Measurements from ENCODE around the gene ELOVL1.
"Not testable (repeated sequence)": the region's sequence is repeated elsewhere in the genome, so short reads cannot be mapped to it uniquely, and the experiment has no call there.

Gene ELOVL1

DNA sequence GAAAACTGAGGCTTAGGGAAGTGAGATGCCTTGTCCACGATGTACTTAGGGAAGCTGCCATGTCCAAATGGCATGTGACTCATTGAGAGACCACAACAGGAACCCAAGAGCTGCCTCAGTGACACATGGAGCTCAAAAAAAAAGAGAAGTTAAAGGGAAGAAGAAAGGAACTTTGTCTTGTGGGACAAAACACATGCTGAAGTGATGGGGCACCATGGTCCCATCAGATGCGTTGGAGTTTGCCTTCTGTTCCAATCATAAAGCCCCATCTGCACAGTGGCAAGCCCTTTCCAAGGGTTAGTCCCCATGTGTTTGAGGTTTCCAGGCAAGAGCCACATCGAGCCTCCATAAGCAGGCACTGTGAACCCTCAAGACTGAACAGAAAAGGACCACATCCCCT, 13.8 kb upstream of the ELOVL1 start:
- no peak for DNase-seq (ENCODE audit: low spot score)

DNA sequence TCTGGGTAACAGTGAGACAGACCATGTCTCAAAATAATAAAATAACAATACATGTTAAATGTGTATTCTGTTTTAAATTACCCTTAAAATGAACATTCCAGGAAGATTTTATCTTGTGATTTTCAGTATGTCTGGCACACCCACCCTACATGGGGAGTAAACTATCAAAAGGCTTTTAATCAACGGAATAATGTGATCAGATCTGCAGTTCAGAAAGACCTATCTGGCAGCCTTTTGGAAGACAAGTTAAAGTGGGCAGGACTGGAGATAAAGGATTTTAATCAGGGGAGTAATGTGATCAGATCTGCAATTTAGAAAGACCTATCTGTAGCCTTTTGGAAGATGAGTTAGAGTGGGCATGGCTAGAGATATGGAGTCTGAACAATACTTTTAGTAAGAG, 11.7 kb upstream of the ELOVL1 start:
- no peak for DNase-seq (ENCODE audit: low spot score)

DNA sequence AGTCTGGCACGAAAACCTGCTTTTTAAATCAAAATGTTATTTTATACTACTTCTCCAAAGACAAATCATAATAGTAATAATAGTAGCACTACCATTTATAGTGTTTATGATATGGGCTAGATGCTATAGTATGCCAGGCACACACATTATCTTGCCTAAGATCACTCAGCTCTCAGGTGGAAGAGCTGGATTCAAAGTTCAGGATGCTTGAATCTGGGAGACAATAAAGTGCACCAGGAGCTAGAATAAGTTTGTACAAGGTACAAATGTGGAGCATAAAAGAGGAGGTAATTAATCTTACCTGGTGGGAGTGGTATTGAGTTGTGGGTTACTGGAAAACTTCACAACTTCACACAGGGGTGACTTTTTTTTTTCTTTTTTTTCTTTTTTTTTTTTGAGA, 10.0 kb upstream of the ELOVL1 start:
- DNase-seq (ENCODE audit: low spot score), result no peak

DNA sequence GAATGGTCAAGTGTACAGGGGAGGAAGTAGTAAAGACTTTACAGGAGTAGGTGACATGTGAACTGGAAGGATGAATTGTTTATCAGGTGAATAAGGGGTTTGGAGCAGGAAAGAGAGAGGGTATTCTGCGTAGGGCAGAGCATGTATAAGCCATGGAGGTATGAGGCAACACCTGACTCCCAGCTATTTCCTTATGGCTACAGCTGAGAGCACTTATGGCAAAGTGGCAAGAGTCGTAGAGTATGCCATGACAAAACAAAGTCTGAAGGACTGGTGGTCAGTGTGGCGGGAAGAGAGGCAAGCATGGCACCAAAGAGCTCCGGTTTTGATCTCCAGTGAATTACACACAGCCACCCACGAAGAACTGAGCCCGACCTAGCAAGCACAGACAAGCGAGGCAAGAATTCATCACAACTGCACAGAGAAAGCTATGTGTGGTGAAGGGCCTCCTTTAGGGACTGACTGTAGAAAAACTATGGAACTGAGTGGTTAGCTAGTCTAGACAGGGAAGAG, 9.0 kb upstream of the ELOVL1 start:
- no peak for DNase-seq (ENCODE audit: low spot score)

DNA sequence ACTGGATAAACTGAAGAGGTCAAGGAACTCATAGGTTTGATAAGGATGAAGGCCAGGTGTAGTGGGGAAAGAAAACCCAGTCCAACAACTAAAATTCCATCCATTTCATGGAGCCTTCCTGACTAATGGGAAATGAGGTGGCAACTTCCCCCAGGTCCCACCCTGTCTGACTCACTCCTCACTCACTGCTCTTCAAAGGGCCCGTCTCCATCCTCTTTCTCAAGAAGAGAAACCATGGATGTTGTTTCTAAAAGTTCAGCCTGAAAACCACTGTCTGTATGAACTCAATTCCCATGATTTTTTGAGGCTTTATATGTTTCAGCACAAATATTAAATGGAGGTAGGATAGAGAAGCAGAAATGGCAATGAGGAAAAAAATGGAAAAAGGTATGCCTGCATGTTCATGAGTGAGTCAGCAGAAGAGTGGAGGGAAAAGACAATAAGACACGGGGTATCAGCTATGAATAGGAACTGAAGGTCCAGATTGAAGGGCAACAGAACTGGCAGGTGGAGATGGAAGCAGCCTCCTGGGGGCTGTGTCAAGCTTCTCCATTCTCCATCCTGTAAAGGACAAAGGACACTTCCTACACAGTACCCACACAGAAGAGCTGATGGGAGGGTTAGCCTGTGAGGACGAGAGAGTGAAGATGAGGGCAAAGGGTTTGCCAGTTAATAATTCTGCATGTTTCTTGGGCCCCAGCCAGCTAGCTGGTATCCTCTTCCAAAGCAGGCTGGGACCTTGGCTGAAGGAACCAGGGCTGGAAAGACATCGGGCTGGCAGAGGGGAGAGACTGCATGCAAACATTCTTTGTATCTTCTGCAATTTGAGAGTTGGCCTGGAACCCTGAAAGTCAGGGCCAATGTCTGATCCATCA, 5.5 kb upstream of the ELOVL1 start:
- DNase-seq (ENCODE audit: low spot score), result peak; percentile 57

DNA sequence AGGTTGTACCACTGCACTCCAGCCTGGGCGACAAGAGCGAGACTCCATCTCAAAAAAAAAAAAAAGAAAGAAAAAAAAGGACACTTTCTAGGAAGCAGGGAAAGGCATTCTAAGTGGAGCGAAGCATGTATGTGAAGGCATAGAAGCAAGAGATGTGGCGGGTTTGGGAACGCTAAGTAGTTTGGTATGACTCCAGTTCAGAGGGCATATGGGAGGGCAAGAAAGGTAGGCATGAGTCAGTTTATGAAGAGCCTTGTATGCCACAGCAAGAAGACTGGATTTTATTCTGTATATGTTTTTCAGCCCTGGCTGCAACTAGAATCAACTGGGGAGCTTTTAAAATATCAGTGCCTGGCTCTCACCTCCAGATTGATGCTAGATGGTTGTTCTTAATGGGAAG, 4.4 kb upstream of the ELOVL1 start:
- DNase-seq (ENCODE audit: low spot score), result no peak

DNA sequence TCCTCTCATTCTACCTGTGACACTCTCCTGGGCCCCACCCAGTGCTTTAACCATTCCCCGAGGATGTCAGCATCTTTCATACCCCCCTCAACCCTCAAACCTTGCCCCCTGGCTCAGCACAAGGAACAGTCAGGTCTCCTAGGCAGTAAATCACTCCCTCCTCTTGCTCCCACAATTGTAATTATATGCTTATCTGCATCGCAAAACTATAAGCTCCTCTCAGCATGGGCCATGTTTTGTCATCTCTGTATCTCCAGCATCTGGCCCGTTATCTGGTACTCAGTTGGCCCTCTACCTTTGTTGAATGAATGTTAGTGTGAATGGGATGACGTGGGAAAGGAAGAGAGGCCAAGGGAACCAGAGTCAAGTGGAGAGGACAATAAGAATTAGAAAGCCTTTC, 2.8 kb upstream of the ELOVL1 start:
- DNase-seq (ENCODE audit: low spot score), result no peak

DNA sequence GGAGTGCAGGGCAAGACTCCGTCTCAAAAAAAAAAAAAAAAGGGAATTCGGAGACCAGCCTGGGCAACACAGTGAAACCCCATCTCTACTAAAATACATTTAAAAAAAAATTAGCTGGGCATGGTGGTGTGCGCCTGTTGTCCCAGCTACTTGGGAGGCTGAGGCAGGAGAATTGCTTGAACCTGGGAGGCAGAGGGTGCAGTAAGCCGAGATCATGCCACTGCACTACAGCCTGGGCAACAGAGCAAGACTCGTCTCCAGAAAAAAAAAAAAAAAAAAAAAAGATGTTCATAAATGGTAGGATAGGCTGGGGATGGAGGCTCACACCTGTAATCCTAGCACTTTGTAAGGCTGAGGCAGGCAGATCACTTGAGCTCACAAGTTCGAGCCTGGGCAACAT, 2.0 kb upstream of the ELOVL1 start:
- not testable (repeated sequence) for DNase-seq (ENCODE audit: low spot score)

DNA sequence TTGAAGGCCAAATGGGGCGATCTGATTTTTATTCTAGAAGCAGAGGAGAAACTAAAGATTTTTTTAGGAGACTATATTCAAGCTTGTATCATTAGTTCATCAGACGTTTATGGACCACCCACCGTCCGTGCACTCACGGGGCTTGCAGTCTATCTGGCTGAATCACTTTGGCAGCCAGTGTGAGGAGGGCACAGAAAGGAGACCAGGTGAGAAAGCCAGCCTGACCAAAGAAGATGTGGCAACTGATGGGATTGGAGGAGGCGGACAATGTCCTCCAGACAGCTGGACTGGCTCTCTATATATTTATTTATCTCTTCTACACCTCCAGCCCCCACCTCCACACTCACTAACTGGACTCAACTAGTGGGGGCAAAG, 822 bp upstream of the ELOVL1 start:
- no peak for DNase-seq (ENCODE audit: low spot score)

DNA sequence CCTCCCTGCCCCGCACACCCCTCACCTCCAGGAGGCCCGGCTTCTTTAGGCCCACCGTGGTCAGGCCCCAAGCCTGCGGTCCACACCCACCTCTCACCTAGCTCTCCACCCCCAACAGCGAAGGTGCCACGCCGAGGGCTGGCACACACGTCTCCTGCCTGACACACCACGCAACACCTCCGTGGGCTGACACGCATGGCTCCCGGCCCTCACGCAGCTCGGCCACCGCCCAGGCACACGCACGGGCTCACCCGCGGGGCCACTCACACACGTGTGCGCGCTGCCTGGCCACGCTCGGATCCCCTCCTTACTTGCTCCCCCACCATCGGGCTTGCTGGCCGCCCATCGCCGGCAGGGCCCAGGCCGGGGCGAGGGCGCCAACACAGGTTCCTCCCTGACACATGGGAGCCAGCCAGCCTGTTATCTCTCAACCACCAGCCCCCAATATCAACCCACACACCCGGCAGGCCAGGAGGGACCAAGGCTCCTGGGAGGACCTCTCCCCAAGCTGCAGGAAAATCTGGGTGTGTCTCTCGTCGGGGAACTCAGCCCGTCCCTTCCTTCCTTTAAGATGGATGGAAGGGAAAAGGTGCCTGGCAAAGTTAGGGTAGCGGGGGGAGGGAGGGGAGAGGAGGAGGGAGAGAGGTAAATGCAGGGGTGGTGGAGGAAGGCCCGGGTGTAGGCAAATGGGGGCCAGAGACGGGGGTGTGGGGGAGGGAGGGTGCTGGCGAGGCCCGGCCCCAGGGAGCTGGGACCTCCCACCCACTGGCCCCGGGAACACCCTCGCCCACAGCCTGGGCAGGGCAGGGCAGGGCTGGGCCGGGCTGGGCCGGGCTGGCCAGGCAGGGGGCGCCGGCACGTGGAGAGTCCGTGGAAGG, 546 bp downstream of the ELOVL1 start:
- peak; percentile 35 for DNase-seq (ENCODE audit: low spot score)

DNA sequence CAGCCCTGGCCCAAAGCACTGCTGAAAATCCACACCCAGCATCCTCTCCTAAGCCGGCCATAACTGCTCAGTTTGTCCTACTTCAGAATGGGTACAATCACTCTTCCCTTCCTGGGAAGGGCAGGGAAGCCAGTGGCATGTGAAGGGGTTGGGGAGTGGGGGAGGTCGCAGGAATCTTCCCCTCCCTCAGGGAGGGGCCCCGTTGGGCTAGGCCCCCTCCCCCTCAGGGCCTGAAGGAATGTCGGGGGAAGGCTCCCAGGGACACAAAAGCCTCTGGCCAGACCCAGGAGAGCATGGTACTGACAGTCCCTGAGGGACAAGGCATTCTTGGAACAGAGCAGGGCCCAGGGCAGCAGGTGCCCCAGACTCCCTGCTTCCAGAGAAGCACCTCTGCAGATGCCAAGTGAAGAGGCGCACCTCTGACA, 1.2 kb downstream of the ELOVL1 start:
- DNase-seq (ENCODE audit: low spot score), result no peak

DNA sequence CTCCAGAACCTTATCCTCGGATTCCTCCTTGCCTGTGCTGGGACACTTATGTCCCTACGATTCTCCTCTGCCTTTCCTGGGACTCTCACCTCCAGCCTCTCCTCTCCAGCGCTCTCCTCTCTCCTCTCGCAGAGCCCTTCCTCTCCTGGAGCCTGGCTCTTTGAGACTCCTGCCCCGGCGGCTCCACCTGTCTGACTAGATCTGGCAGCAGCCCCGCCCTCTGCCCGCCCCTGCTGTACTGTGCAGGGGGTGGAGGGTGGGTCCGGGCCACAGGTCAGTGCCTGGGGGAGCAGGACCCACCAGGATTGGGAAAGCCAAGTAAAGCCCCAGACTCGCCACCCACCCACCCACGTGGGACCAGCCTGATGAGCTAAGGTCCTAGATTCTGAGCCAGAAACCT, 1.6 kb downstream of the ELOVL1 start:
- no peak for DNase-seq (ENCODE audit: low spot score)

DNA sequence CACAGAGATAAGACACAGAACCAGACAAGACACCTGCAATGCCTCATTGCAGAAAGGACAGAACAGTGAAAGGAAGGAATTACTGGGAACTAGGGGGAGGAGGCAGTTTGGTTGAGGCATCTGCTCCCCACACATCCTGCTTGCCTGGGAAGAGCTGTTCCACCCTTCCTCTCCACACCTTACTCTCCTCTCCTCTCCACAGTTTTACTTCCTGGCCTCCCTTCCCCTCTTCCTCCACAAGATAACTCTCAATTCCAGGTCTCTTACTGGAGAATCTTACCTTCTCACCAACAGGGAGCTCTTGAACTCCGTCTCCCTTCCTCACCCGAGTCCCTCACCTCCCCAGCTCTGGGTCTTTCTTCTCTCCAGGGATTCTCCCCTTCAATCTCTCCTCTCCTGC, 2.1 kb downstream of the ELOVL1 start:
- DNase-seq (ENCODE audit: low spot score), result no peak

DNA sequence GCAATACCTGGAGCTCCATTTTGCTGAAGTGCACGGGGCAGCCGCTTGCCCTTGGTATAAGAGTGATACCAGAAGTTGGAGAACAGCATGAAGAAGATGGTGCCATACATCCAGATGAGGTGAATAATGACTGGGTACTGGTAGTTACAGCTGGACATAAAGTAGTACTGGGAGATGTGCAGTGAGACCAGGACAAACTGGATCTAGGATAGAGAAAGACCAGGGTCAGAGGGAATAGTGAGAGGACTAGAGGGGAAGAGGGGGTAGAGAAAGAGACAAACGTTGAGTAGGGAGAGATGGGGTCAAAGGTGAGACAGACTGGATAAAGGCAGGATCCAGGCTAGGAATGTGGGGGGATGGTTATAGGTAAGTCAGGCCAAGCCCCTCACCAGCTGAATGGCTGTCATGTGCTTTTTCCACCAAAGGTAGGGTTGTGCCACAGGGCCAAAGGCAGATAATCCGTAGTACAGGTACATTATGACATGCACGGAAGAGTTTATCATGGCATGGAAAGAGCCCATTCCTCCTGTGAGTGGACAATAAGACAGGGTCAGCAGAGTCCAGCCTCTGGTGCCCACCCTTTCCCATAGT, 3.8 kb downstream of the ELOVL1 start:
- DNase-seq (ENCODE audit: low spot score), result no peak

DNA sequence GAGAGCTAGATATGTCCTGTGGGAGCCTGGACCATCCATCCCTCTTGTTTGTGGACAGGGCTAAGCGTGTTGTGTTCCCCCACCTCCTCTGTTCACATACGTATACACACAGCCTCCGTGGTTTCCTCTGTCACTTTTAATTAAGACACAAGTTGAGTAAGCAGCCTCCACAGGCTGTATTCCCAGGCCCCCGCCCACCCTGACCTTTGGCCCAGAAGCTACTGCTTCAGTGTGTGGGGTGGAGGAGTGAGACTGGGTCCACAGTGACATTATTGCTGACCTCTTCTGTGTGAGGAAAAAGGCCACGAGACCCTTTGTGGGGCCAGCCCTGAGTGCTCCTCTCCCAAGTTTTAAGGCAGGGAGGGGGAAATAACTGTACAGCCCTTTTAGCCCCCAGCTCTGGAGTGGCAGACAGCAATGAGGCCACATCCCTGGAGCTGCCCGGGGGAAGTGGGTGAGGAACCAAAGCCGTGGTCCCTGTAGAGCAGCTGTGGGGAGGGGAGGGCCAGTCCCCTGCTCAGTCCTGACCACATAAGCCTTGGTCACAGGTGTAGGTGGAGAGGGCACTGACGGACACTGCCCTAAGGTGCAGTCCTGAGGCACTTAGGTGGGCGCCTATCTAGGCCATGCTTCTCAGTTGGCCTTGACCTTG, 4.4 kb downstream of the ELOVL1 start:
- DNase-seq (ENCODE audit: low spot score), result no peak

DNA sequence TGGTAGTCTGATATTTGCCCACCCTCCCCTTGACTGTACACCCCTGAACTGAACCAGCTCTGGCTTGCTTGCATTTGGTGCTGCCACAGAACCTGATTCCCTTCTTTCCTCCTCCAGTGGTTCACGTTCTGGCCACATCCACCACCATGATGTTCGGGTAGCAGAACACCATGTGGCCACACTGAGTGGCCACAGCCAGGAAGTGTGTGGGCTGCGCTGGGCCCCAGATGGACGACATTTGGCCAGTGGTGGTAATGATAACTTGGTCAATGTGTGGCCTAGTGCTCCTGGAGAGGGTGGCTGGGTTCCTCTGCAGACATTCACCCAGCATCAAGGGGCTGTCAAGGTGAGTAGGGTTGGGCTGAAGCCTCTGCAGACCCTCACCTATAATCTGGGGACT, 7.2 kb downstream of the ELOVL1 start:
- no peak for DNase-seq (ENCODE audit: low spot score)

DNA sequence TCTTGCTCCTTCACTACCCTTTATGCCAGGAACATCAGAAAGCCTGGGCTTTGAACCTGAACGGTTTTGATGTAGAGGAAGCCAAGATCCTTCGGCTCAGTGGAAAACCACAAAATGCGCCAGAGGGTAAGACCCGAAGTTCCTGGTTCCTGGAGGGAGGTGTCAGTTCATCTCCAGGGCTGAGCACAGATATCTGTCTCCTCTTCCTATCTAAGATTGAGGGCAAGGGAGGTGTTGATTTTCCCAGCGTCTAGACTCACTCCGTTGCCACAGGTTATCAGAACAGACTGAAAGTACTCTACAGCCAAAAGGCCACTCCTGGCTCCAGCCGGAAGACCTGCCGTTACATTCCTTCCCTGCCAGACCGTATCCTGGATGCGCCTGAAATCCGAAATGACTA, 8.1 kb downstream of the ELOVL1 start:
- no peak for DNase-seq (ENCODE audit: low spot score)

DNA sequence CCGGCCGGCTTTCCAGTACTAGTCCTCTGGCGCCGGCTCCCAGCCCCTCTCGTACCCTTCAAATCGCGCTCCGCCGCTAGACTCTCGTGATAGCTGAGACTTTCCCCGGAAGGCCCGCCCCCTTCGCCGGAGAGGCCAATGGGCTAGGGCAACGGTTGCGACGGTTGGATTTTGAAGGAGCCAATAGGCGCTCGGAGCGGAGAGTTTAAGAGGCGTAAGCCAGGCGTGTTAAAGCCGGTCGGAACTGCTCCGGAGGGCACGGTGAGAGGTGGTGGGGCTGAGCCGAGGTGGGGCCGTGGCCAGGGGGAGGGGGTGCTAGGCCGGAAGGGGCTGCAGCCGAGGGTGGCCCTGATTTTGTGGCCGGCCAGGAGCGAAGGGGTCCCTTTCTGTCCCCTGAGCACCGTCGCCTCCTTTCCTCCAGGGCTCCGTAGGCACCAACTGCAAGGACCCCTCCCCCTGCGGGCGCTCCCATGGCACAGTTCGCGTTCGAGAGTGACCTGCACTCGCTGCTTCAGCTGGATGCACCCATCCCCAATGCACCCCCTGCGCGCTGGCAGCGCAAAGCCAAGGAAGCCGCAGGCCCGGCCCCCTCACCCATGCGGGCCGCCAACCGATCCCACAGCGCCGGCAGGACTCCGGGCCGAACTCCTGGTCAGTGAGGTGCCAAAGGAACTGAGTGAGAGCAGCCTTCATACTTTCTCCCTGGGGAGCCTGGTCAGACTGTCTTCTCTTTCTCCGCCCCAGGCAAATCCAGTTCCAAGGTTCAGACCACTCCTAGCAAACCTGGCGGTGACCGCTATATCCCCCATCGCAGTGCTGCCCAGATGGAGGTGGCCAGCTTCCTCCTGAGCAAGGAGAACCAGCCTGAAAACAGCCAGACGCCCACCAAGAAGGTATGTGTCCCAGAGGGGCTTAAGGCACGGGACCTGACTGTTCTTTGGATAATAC, 8.8 kb downstream of the ELOVL1 start, which contains the start of gene CDC20:
Gene CDC20 (plus strand): TSS at position 236 of the 948 bp plus-strand sequence. CDS start 235 bp downstream, at position 471.
- peak; percentile 98 for DNase-seq (ENCODE audit: low spot score)

DNA sequence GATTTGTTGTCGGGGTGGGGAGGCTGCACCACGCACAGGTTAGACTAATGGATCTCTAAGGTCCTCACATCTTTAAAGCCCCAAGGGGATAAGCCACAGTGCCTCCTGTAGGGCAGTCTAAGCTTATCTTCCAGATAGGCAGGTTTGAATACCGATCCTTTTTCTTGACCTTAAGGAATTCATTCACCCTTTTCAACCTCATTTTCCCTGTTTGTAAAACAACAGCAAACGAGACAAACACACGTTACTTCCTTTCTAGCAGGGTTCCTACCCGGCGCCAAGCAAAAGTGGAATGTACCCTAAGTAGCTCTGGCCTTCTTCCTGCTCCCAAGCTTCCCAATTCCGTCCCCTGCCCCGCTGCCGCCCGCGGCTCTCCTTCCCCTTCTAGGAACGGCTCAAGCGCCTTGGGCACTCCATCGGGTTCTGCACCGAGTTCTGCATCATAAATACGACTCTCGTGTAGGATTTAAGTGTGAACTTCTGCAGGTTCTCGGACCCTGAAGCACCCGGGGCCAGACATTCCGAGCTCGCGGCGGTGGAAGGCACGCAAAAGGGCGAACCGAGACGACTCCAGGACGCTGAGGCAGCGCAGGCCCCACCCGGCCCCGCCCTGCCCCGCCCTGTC, 9.6 kb downstream of the ELOVL1 start:
- DNase-seq (ENCODE audit: low spot score), result peak; percentile 48

DNA sequence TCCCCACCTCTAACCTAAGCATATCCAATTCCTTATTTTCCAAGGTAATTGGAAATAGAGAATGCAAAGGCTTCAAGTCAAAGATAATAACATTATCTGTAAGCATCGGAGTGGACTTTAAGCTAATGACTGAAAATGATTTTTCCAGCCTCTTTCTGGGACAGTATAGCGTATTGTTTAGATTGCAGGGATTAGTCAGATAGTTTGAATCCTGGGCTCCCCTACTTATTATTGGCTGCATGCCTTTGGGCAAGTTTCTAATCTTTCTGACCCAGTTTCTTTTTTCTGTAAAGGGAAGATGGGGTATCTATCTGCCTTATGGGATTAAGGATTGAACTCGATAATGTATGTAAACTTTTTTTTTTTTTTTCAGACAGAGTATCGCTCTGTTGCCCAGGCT, 10.6 kb downstream of the ELOVL1 start:
- DNase-seq (ENCODE audit: low spot score), result no peak
